HCT116 (cell line): ENCODE data around the gene TUT1. TPM values are rescaled to one million over a fixed set of nuclear protein-coding genes. Genes with fewer than 3 reads are reported as not detected.

Source experiments
- ATAC-seq: fragments of 200-7000 bp; cut with Tn5 transposase; 2 replicates; pipeline ENCODE4 v1.9.1; 2020; ENCODE audit warnings: mild to moderate bottlenecking, moderate library complexity
- BruUV-seq: library from RNA; stranded (reverse); fragments of 400-500 nt; replicated peaks from 2 replicates; lab custom pipeline; 2021; lab: Mats Ljungman, UMichigan
- CTCF ChIA-PET: fragments of 300-600 bp; sonication (Branson Sonifier 250); formaldehyde crosslinking; loops from one replicate; lab custom pipeline; 2021; ENCODE audit warnings: antibody characterized with exemption; lab: Charles Lee
- POLR2A ChIA-PET: fragments of 300-600, 350-600 bp; sonication (Branson Sonifier 250); formaldehyde crosslinking; loops from one replicate; lab custom pipeline; 2021; ENCODE audit warnings: antibody characterized with exemption; lab: Charles Lee
- RAD21 ChIA-PET, 2 experiments: fragments of 300-600 bp; sonication (Branson Sonifier 250); formaldehyde crosslinking; loops; one replicate each; lab custom pipeline; 2023; ENCODE audit warnings: low total read pairs in 2 of 2; ENCODE audit not compliant: uncharacterized antibody in 2 of 2, unreplicated experiment in 2 of 2, low non-redundant PET in 1 of 2; lab: Charles Lee
- DNase-seq: peaks from one replicate; pipeline ENCODE4 v3.0.0-alpha.2; 2010; ENCODE audit warnings: low read depth, low spot score
- H2AFZ ChIP-seq: fragments of 200-600 bp; shearing (Covaris generic), sonication (generic); 2 replicates; pipeline ENCODE4 v1.6.1; 2017; ENCODE audit warnings: low read depth, mixed run types, mixed read lengths, antibody characterized with exemption, low read length; ENCODE audit not compliant: poor library complexity, severe bottlenecking
- H3K27ac ChIP-seq: 2 replicates; pipeline ENCODE4 v1.5.1; 2012; ENCODE audit warnings: low read depth, low read length
- H3K27me3 ChIP-seq: fragments of 200-600 bp; sonication (generic); 2 replicates; pipeline ENCODE4 v1.6.1; 2016; ENCODE audit warnings: mixed run types, low read length, mixed read lengths; ENCODE audit not compliant: insufficient read depth
- H3K36me3 ChIP-seq, 2 experiments: fragments of 200-500 bp in 1 of 2; fragments of 200-600 bp in 1 of 2; sonication (Bioruptor generic) in 1 of 2; sonication (generic) in 1 of 2; 2 replicates each; pipeline versions ENCODE4 v1.5.1 to v1.6.1; 2014 to 2016; ENCODE audit warnings: low read length in 2 of 2, inconsistent platforms in 1 of 2, mixed read lengths in 1 of 2, mixed run types in 1 of 2; ENCODE audit not compliant: insufficient read depth in 2 of 2, control insufficient read depth in 1 of 2
- H3K4me1 ChIP-seq, 2 experiments: fragments of 200-600 bp in 1 of 2; sonication (generic) in 1 of 2; 2 replicates each; pipeline versions ENCODE4 v1.5.1 to v1.6.1; 2012 to 2017; ENCODE audit warnings: low read length in 2 of 2, inconsistent platforms in 1 of 2, mild to moderate bottlenecking in 1 of 2, mixed read lengths in 1 of 2, mixed run types in 1 of 2, moderate library complexity in 1 of 2; ENCODE audit not compliant: insufficient read depth in 2 of 2, control insufficient read depth in 1 of 2
- H3K4me2 ChIP-seq: fragments of 200-600 bp; sonication (generic); 2 replicates; pipeline ENCODE4 v1.6.1; 2017; ENCODE audit warnings: mixed run types, low read length, mixed read lengths
- H3K4me3 ChIP-seq, 2 experiments: fragments of 200-600 bp in 1 of 2; sonication (generic) in 1 of 2; replicated peaks in 1 of 2; 2 replicates each; pipeline ENCODE4 v1.5.1; 2011 to 2016; ENCODE audit warnings: low read length in 2 of 2, control low read depth in 1 of 2, low read depth in 1 of 2, mild to moderate bottlenecking in 1 of 2, mixed read lengths in 1 of 2, mixed run types in 1 of 2
- H3K79me2 ChIP-seq: fragments of 200-600 bp; sonication (generic); 2 replicates; pipeline ENCODE4 v1.6.1; 2017; ENCODE audit warnings: mild to moderate bottlenecking, mixed run types, low read length, moderate library complexity, mixed read lengths; ENCODE audit not compliant: insufficient read depth
- H3K9ac ChIP-seq: fragments of 200-600 bp; sonication (generic); 2 replicates; pipeline ENCODE4 v1.6.1; 2016; ENCODE audit warnings: low read length, mixed read lengths
- H3K9me2 ChIP-seq: fragments of 200-600 bp; sonication (generic), shearing (Covaris generic); 2 replicates; pipeline ENCODE4 v1.6.1; 2017; ENCODE audit warnings: mixed run types, mild to moderate bottlenecking, moderate library complexity; ENCODE audit not compliant: insufficient read depth
- H3K9me3 ChIP-seq, 2 experiments: fragments of 200-500 bp in 1 of 2; fragments of 200-600 bp in 1 of 2; sonication (Bioruptor generic) in 1 of 2; sonication (generic) in 1 of 2; 2 replicates each; pipeline ENCODE4 v1.6.1; 2014 to 2017; ENCODE audit warnings: low read length in 2 of 2, mixed read lengths in 2 of 2, inconsistent platforms in 1 of 2, low read depth in 1 of 2, mild to moderate bottlenecking in 1 of 2, mixed run types in 1 of 2, moderate library complexity in 1 of 2; ENCODE audit not compliant: control insufficient read depth in 1 of 2, insufficient read depth in 1 of 2
- H4K20me1 ChIP-seq: fragments of 200-600 bp; sonication (generic), shearing (Covaris generic); 2 replicates; pipeline ENCODE4 v1.6.1; 2017; ENCODE audit warnings: mixed run types, mild to moderate bottlenecking, moderate library complexity; ENCODE audit not compliant: insufficient read depth
- CEBPB ChIP-seq: IDR thresholded peaks from 2 replicates; pipeline ENCODE4 v1.6.1; 2012; ENCODE audit warnings: low read depth
- MAX ChIP-seq: IDR thresholded peaks from 2 replicates; pipeline ENCODE4 v1.6.1; 2012
- POLR2A ChIP-seq: IDR thresholded peaks from 2 replicates; pipeline ENCODE4 v1.7.0; 2011; ENCODE audit warnings: borderline replicate concordance; ENCODE audit not compliant: insufficient read depth, insufficient read length; ENCODE audit errors: extremely low read depth
- POLR2AphosphoS5 ChIP-seq: IDR thresholded peaks from 2 replicates; pipeline ENCODE4 v1.6.1; 2011; ENCODE audit warnings: mild to moderate bottlenecking, low read depth, low read length, moderate library complexity
- RAD21 ChIP-seq: IDR thresholded peaks from 2 replicates; pipeline ENCODE4 v1.6.1; 2012; ENCODE audit warnings: low read depth, mild to moderate bottlenecking
- SIN3A ChIP-seq: IDR thresholded peaks from 2 replicates; pipeline ENCODE4 v1.6.1; 2012; ENCODE audit warnings: low read depth
- SRF ChIP-seq: IDR thresholded peaks from 2 replicates; pipeline ENCODE4 v1.6.1; 2012; ENCODE audit warnings: low read depth
- TCF7L2 ChIP-seq: IDR thresholded peaks from 2 replicates; pipeline ENCODE4 v1.7.0; 2011; ENCODE audit warnings: borderline replicate concordance, inconsistent platforms; ENCODE audit not compliant: insufficient read depth, insufficient read length; ENCODE audit errors: extremely low read depth
- ZBTB33 ChIP-seq: IDR thresholded peaks from 2 replicates; pipeline ENCODE4 v1.6.1; 2011; ENCODE audit warnings: mild to moderate bottlenecking, low read length, moderate library complexity; ENCODE audit not compliant: insufficient replicate concordance; ENCODE audit errors: extremely low read depth
- ZFX ChIP-seq: fragments of 450-650 bp; IDR thresholded peaks from 2 replicates; pipeline ENCODE4 v1.6.1; 2017
- ZNF274 ChIP-seq: fragments of 200-500 bp; sonication (Bioruptor generic); IDR thresholded peaks from 2 replicates; pipeline ENCODE4 v1.6.1; 2014; ENCODE audit warnings: mild to moderate bottlenecking, low read depth, low read length, inconsistent platforms
- intact Hi-C: fragments of 100-400 bp; cut with micrococcal nuclease; formaldehyde crosslinking; loops from 2 replicates; pipeline ENCODE4 v1.10.0; 2022
- total RNA-seq: library from RNA; stranded (reverse); gene quantifications from one replicate; pipeline ENCODE4 v1.2.1, GENCODE V29; 2021; ENCODE audit not compliant: unreplicated experiment

The TUT1 gene
- total RNA-seq, 1 experiment from 2014 or later = 49.0 TPM

- H3K27me3 ChIP-seq = no peaks in the 10 kb centered on the region
- ChIA-PET RAD21 (interaction anchor here in 1 of 2 experiments (0.7 kb wide), 1 partner anchor 15 kb away, joined by 5 read pairs; no protein-coding TSS in a partner anchor), CTCF (interaction anchor here (0.7 to 2.0 kb wide), 2 partner anchors 11 to 122 kb away, joined by 4 to 8 read pairs; no protein-coding TSS in a partner anchor), POLR2A (interaction anchor here (0.6 to 2.8 kb wide), 9 partner anchors 10 to 295 kb away, joined by 3 to 16 read pairs (median 4); partner anchors contain the start of genes EEF1G and UQCC3)
- H3K4me3 ChIP-seq = peak within 1 kb of the TSS; percentile 91 to 98
- H3K4me2 ChIP-seq = peak within 1 kb of the TSS; percentile 100
- peak within 1 kb of the TSS; percentile 95 for H3K27ac ChIP-seq
- ATAC-seq (peak; percentile 44), DNase-seq (no peak)
- H2AFZ ChIP-seq = no peak within 1 kb of the TSS
- BruUV-seq = TSS peak; percentile 79
- no peaks in the 10 kb centered on the region for H3K9me2 ChIP-seq
- H3K9ac ChIP-seq = peak within 1 kb of the TSS; percentile 100
- intact Hi-C loops = no loop called here
- H4K20me1 ChIP-seq = peaks cover 3% of the 10 kb centered on the region; the same call in 1 of the 2 replicates
- no peaks in the 10 kb centered on the region for H3K36me3 ChIP-seq
- TF ChIP-seq ZNF274 = no peak
- no peak for TF ChIP-seq SIN3A
- TF ChIP-seq TCF7L2 = no peak
- TF ChIP-seq RAD21 = no peak
- no peak for TF ChIP-seq CEBPB
- TF ChIP-seq ZFX = peak; percentile 64; the same call in 1 of the 2 replicates
- TF ChIP-seq SRF = no peak
- no peak for TF ChIP-seq ZBTB33
- no peak for TF ChIP-seq MAX
- peak; percentile 73 for TF ChIP-seq POLR2A
- peak; percentile 90 for TF ChIP-seq POLR2AphosphoS5
- H3K79me2 ChIP-seq = peaks cover 52% of the 10 kb centered on the region
- no peaks in the 10 kb centered on the region for H3K9me3 ChIP-seq
- peaks cover 49 to 72% of the 10 kb centered on the region in 2 experiments for H3K4me1 ChIP-seq
These were observed 44.9 kb downstream of the TUT1 start, which contains the start of gene AHNAK for GRCh38 chr11:62546244-62546928. TSS of gene AHNAK (minus strand) at chr11:62546806. CDS start at chr11:62536098, 10,708 bp downstream.
